Kidney (tissue), 14 donors: ENCODE measurements around the gene TMEM126B. TPM values are rescaled to one million over a fixed set of nuclear protein-coding genes. Genes with fewer than 3 reads are reported as not detected.

Experiments used
- DNase-seq, 5 donors: peaks; one replicate each; pipeline ENCODE4 v3.0.0-alpha.2; 2013 to 2020
- FAIRE-seq: peaks from 2 replicates; lab custom pipeline; 2012; peaks lifted over from hg19 to GRCh38; lab: Jason Lieb, UNC
- H3K27ac ChIP-seq, 2 donors: one replicate each; pipeline ENCODE4 v1.7.0; 2013; ENCODE audit warnings: low read depth in 2 of 2, low read length in 2 of 2, inconsistent platforms in 1 of 2
- H3K27me3 ChIP-seq: one replicate; pipeline ENCODE4 v1.7.1; 2013; ENCODE audit warnings: low read length, inconsistent platforms; ENCODE audit not compliant: control insufficient read depth, insufficient read depth
- H3K36me3 ChIP-seq, 3 donors: one replicate each; pipeline versions ENCODE4 v1.7.0 to v1.7.1; 2013; ENCODE audit warnings: low read length in 3 of 3, control low read depth in 1 of 3, inconsistent platforms in 1 of 3; ENCODE audit not compliant: insufficient read depth in 3 of 3, control insufficient read depth in 2 of 3
- H3K4me1 ChIP-seq, 3 donors: one replicate each; pipeline versions ENCODE4 v1.7.0 to v1.7.1; 2013; ENCODE audit warnings: low read length in 3 of 3, inconsistent platforms in 1 of 3, low read depth in 1 of 3; ENCODE audit not compliant: control insufficient read depth in 2 of 3, insufficient read depth in 2 of 3
- H3K4me3 ChIP-seq, 3 donors: one replicate each; pipeline versions ENCODE4 v1.7.0 to v1.8.1; 2013; ENCODE audit warnings: low read length in 3 of 3, control low read depth in 1 of 3, inconsistent platforms in 1 of 3
- H3K9ac ChIP-seq, 3 donors: one replicate each; pipeline versions ENCODE4 v1.7.0 to v1.7.1; 2013; ENCODE audit warnings: low read length in 3 of 3, control low read depth in 1 of 3, inconsistent platforms in 1 of 3
- H3K9me3 ChIP-seq, 3 donors: one replicate each; pipeline versions ENCODE4 v1.7.0 to v1.7.1; 2013; ENCODE audit warnings: low read length in 3 of 3, control low read depth in 1 of 3, inconsistent platforms in 1 of 3; ENCODE audit not compliant: control insufficient read depth in 2 of 3, insufficient read depth in 1 of 3
- CTCF ChIP-seq: IDR thresholded peaks from 3 replicates; pipeline ENCODE4 v1.5.1; 2012; ENCODE audit warnings: mild to moderate bottlenecking, moderate library complexity, borderline replicate concordance; ENCODE audit not compliant: insufficient read depth; ENCODE audit errors: extremely low read depth
- intact Hi-C: fragments of 100-400 bp; cut with DNase I; formaldehyde crosslinking; loops from one replicate; pipeline ENCODE4 v1.11.1; 2022
- polyA plus RNA-seq: library from polyadenylated mRNA; stranded (reverse); fragments of 350-450 nt; fragmentation: Illumina TruSeq; extraction: RNeasy Lipid Tissue Mini Kit (QIAGEN cat#74804); gene quantifications from one replicate; pipeline ENCODE4 v1.2.3, GENCODE V29; 2014; ENCODE audit warnings: low read depth, low replicate concordance; ENCODE audit not compliant: insufficient read depth
- total RNA-seq: library from RNA; stranded (reverse); fragmentation: NEBNext Ultra II Directional; extraction: Animal tissue kit (Norgen Biotek cat#: 25700); gene quantifications from one replicate; pipeline ENCODE4 v1.2.1, GENCODE V29; 2021
- donor health status: control.
- donor health status: control.
- donor health status: control.
- donor health status: control.
- donor health status: control.
- donor health status: DM: yes; HTN: yes; CAD: no.
- donor health status: Normal renal cell carcinoma (clear cell type).

TMEM126B gene
- total and polyA plus RNA-seq, 2 donors from 2014 or later, result 51.5 to 54.7 TPM

- TF ChIP-seq CTCF, result no peak
- DNase-seq (peak in 2 of 5 donors; percentile 29 to 35), FAIRE-seq (no peak)
- H3K9me3 ChIP-seq, result no peaks in the 10 kb centered on the region
- H3K36me3 ChIP-seq, result peaks cover 2 to 13% (median 7%) of the 10 kb centered on the region in 3 donors
- H3K27me3 ChIP-seq, result no peaks in the 10 kb centered on the region
- peak overlapping the region; percentile 83 to 92 (median 86) for H3K9ac ChIP-seq
- H3K27ac ChIP-seq, result peak overlapping the region; percentile 89 to 98
- peak overlapping the region; percentile 91 to 96 (median 94) for H3K4me3 ChIP-seq
- H3K4me1 ChIP-seq, result peaks cover 0 to 10% (median 8%) of the 10 kb centered on the region in 3 donors
- intact Hi-C loops, result no loop called here
These were observed 34.8 kb downstream of the TMEM126B start for GRCh38 chr11:85663080-85663752.

GRCh38 chr11:85663753-85664614 is 35.6 kb downstream of the TMEM126B start:
- peak overlapping the region; percentile 83 to 92 (median 86) for H3K9ac ChIP-seq
- peaks cover 0 to 10% (median 8%) of the 10 kb centered on the region in 3 donors for H3K4me1 ChIP-seq
- H3K27ac ChIP-seq, result peak overlapping the region; percentile 89 to 98
- peaks cover 2 to 13% (median 7%) of the 10 kb centered on the region in 3 donors for H3K36me3 ChIP-seq
- DNase-seq (peak; percentile 87 to 95 (median 91)), FAIRE-seq (no peak)
- no peaks in the 10 kb centered on the region for H3K9me3 ChIP-seq
- peak; percentile 47 for TF ChIP-seq CTCF
- intact Hi-C loops, result no loop called here
- H3K27me3 ChIP-seq, result no peaks in the 10 kb centered on the region
- peak overlapping the region; percentile 91 to 96 (median 94) for H3K4me3 ChIP-seq

GRCh38 chr11:85664615-85665481 is 36.5 kb downstream of the TMEM126B start, which contains the start of gene CREBZF:
CREBZF (minus strand) TSS chr11:85665129; CDS start chr11:85664875, 254 bp downstream.
- peak within 1 kb of the TSS; percentile 83 to 92 (median 86) for H3K9ac ChIP-seq
- TF ChIP-seq CTCF, result no peak
- peaks cover 0 to 10% (median 8%) of the 10 kb centered on the region in 3 donors for H3K4me1 ChIP-seq
- peak; percentile 96 to 99 (median 98) for DNase-seq
- peak within 1 kb of the TSS; percentile 91 to 96 (median 94) for H3K4me3 ChIP-seq
- no peaks in the 10 kb centered on the region for H3K9me3 ChIP-seq
- peaks cover 2 to 7% (median 5%) of the 10 kb centered on the region in 3 donors for H3K36me3 ChIP-seq
- peak within 1 kb of the TSS; percentile 89 to 98 for H3K27ac ChIP-seq
- peak; percentile 25 for FAIRE-seq
- H3K27me3 ChIP-seq, result no peaks in the 10 kb centered on the region
- intact Hi-C loops, result no loop called here
